Measurements from ENCODE around the gene CD34.

CD34 gene

DNA sequence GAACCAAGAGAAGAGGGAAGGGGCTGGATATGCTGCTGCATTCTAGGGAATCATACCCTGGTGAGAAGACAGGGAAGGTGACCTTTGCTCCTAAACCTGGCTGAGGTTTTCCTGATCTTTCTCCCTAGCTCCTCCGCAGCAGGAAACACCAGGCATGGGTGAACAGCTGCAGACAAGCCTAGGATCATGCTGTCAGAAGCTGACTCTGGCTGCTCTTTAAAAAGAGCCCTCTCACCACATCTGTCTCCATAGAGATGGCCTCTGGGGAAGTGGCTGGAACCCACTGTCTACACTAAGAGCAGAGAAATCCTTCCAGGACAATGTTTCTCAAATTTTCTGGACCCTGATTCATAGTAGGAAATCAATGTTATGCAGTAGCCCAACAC is 57.6 kb downstream of the CD34 start:
- no peak for DNase-seq (ENCODE audit: low read depth in 3 of 3)

DNA sequence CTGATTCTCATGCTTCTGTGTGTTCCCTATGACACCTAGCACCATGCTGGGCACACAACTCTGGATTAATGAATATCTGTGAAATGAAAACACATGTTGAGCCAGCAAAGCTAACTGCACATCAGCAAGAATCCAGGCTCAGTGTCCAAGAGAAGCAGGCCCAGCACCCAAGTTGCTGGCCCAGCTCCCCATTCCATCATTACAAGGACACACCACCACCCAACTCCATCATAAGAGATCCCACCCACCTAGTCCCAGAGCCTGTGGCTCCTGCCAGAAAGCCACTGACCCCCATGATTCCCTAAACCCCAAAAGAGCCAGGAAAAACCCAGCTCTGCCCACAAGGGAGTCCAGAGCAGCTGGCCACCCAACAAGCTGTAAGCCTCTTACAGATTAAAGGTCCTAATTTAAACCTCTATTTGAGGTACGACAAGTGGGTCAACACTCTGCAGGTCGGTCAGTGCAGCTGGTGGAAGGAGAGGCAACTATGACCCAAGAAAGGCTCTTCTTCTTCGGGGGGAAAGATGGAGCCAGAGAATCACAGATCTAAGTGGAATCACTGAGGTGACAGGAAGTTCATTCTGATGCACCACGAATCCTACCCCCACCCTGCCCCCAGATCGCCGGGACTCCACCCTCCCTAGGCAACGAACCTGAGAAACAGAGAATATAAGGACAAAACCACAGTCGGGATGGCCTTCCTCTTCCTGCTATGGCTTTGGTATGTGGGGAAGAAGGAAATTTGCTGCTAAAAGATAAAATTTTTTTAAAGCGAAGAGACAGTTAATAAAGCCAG is 58.2 kb downstream of the CD34 start:
- DNase-seq (ENCODE audit: low read depth in 3 of 3) = no peak

DNA sequence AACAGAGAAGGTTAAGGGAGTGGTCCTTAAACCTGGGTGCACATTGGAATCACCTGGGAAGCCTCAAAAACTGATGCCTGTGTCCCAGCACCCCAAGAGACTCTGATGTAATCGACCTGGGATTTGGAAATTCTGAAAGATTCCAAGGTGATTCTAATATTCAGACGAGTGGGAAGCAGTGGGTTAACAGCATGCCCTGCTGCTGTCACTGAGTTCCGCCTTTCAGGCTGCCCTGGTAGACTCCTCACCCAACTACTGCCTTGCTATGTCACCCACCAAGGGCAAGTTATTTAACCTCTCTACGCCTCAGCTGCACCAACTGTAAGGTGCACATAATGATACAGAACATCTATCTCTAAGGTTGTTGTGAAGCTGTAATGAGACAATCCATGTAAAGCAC is 59.2 kb downstream of the CD34 start:
- no peak for DNase-seq (ENCODE audit: low read depth in 3 of 3)

DNA sequence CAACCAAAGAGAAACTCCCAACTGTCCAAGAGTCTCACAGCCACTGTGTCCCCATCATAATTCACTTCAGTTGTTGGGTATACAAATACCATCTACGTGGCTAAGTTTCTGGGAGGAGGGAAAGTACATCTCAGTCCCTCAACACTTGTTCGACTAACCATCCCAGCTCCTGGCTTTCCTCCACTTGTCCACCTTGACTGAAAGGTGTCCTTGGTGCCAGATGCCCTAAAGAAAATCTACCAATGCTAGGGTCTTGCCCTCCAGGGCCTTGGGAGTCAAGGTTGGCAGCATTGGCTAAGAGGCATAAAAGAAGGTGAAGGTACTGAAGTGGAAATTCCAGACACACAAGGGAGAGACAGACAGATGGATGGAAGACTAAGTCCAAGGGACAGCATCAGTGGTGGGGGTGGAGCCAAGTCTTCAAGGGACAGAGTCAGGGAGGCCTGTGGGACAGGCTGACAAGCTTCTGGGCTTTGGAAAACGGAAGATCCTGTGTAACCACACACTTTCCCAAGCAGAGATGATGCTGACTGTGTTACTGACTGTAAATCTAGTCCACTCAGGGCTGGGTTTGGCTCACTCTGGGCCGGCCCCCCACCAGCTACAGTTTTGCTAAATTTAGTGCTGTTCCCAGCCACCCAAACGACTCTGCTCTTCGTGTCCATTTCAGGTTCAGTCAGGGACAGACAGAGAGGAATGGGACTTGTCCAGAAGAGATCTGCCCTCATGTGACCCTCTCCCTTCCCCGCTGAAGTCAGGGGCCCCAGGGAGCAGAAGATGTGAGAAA is 60.1 kb downstream of the CD34 start:
- no peak for DNase-seq (ENCODE audit: low read depth in 3 of 3)

DNA sequence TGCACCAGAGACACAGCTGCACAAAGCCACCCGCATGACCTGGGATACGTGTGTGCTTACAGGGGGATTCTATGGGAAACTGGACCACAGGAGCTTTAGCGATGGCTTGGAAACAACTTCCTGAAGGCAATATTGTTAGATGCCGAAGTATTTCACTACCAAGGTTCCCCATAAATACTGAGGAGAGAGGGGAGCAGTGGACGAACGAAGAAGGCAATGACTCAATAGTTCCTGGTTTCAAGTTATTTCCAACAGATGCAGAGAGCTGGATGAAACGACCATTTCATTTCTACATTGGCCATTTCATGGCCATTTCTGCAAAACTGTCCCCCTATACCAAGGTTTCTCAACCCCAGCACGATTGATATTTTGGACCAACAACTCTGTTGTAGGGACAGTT is 61.3 kb downstream of the CD34 start:
- DNase-seq (ENCODE audit: low read depth in 3 of 3) = no peak

DNA sequence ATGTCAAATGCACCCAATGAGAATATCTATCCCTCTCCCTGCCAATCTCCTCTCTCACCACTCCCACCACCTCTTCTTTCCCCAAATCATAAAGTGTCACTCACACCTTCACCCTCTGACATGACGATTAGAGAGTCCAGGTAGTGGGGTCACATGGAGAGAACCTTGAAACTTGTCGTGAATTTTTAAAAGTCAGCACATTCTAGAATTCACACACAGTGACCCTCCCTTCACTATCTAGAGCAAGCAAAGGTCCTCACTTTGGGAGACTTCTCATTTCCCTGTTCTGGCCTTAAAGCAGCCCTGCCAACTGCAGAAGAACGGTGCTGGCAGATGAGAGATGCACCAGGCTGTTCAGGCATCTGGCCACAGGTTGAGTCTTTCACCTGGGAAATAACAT is 61.9 kb downstream of the CD34 start:
- DNase-seq (ENCODE audit: low read depth in 3 of 3) = no peak

DNA sequence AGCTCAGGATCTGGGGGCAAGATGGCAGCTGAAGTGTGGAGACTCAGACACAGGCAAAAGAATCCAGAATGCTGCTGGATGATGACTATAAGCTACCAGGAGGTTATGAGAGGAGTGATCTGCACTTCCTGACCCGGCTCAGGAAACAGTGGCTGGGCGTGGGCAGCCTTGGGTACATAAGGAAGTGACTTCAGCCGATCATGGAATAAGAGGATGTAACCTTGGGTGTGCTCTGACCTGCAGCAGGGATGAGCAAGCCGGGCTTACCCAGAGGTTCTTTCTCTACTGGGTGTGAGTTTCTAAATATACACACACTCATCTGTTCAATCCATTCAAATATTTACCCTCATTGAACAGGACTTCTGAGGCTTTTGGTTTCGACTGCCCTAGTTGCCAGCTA is 62.7 kb downstream of the CD34 start:
- DNase-seq (ENCODE audit: low read depth in 3 of 3) = peak in 1 of 3 donors; percentile 54

DNA sequence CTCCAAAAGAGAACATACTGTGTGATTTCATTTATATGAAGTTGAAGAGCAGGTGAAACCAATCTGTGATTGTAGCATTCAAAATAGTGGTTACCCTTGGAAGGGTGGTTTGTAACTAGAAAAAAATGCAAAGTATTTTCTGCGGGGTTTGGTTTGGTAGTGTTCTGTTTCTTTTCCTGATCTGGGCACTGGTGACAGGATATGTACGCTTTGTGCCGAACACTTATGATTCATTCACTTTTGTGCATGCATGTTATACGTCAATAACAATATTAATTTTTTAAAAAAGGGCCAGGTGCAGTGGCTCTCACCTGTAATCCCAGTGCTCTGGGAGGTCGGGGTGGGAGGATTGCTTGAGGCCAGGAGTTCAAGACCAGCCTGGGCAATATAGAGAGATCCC is 63.8 kb downstream of the CD34 start:
- DNase-seq (ENCODE audit: low read depth in 3 of 3) = no peak

DNA sequence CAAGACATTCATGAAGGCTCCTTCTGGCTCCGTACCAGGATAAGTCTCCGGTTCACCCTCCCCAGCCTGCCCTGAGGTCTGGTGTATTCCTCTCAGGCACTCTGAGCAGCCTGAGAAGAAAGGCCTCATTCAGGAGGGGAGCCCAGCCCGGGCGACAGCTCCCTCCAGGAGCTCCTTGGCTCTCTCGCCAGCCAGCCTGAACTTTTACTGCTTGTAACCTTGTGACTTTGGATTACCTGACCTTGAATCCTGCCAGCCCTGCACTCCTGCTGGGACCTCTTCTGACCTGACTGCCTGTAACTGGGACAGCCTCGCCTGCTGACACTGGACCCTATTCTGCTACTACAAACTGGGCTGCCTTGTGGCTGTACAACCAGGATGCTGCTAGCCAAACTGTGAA is 65.8 kb downstream of the CD34 start:
- DNase-seq (ENCODE audit: low read depth in 3 of 3) = no peak

DNA sequence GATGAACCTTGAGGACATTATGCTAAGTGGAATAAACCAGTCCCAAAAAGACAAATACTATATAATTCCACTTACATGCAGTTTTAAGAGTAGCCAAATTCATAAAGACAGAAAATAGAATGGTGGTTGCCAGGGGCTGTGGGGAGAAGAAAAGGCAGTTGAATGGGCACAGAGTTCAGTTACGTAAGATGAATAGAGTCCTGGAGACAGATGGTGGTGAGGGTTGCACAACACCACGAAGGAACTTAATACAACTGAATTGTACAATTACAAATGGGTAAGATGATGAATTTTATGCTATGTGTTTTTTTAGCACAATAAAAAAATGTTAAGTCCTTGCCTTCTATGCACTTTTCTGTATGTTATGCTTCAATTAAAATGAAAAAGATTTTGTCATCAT is 66.6 kb downstream of the CD34 start:
- DNase-seq (ENCODE audit: low read depth in 3 of 3) = no peak

DNA sequence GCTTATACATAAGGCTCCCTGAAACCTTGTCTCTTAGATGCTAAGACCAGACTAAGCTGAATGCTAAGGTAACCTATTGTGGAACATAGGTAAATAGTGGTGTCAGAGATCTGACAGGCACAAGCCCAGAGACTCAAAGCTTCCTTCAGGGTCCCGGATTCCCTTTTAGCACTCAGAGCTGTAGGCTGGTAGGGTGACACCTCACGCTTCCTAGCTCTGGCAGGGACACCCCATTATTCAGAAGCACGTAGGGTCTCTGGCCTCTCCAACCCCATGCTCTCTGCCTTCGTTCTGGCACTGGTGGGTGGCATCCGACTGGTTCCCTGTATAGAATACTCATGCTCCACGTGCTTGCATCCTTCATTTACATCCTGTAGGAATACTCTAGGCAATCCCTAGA is 68.4 kb downstream of the CD34 start:
- no peak for DNase-seq (ENCODE audit: low read depth in 3 of 3)

DNA sequence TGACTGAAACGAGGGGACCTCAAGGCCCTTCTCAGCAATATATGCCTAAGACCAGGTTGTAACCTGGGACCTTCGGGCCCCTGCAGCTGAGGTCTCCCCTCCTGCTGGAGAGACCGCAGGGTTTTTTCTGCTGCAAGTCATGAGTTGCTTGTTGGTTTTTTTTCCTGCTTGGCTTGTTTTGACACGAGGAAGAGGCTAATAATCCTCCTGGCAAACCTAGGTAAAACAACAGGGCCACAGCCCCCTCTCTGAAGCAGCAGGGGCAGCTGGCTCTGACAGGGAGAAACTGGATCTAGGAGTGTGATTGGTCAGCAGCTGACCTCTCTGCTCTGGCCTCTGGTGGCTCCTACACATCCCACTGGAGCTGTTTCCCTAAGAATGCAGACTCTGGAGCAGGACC is 69.0 kb downstream of the CD34 start:
- no peak for DNase-seq (ENCODE audit: low read depth in 3 of 3)

DNA sequence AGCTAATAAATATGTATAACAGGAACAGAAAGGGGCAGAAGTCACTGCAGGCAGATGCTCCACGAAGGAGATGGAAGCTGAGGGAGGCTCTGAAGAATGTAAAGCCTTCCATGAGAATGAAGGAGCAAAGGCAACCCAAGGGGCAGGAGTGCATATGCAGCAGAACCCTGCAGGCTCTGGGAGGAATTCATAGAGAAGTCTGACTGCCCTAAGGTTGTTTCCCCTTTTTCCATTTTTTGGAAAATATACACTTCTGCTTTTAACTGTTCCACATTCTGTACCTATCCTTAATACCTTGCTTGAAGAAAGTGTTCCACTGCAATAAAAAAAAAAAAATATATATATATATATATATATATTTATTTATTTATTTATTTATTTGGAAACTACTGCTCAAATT is 69.6 kb downstream of the CD34 start:
- no peak for DNase-seq (ENCODE audit: low read depth in 3 of 3)

DNA sequence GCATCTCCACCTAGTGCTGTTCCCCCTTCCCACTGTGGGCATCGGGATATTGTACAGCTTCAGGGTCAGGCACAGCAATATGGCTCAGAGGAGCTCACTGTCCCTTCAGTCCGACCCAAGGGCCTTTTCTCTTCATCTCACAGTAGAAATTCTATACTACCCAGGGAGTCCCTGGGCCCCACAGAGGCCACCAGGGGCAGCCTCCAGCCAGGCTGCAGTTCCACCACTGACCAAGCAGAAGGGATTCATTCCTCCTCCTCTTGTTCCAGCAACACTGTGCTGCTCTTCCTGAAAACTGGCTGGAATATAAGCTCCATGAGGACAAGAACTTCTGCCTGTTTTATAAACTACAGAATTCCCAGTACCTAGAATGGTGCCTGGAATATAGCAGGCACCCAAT is 70.5 kb downstream of the CD34 start:
- no peak for DNase-seq (ENCODE audit: low read depth in 3 of 3)

DNA sequence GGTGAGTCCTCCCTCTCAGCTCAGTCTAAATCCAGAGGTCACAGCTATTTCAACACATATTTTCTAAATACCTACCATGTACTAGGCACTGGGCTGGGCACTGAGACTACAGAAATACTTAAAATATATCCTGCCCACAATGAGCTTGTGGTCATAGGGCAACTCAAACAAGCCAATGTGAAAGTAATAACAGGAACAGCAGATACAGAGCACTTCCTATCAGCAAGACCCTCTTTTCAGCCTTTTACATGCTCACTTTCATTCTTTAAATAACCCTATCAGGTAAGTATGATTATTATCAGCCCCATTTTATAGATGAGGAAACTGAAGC is 71.9 kb downstream of the CD34 start:
- no peak for DNase-seq (ENCODE audit: low read depth in 3 of 3)

DNA sequence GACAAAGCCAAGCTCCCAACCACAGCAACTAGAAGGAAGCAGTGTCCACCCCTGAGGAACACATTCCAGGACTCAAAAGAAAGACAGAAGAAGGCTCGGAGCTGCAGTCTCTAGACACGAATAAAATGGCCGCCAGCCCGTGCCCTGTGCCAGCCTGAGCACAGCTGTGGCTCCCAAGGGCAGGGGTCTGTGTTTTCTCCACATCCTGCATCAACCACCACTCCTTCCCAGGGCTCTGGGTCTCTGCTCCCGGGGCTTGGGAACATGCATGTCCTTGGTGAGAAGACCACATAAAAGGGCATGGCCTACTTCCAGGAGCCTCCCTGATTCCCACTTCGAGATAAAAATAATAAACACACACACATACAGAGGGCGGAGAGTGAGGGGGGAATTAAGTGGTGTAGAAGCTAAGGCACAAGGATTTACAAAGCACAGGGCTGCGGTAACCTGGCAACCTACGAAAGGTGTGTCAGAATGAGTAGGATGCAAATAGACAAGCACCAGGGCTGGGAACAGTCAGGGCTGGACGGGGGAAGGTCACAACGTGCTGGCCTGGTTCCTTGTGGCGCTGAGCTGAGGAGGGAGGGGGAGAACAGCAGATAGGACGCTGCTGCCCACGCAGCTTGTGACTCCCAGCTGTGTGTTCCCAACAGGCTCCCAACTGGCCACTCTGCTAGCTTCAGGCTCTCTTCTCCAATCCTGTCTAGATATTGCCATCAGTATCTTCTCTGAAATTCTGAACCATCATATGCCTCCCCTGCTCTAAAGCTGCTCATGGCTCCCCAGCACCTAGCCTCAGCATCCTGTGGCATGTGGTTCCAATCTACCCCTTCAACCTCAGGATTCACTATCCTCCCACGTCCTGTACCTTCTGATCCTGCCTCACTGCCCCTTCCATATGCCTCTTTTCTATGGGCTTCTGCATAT is 72.5 kb downstream of the CD34 start:
- no peak for DNase-seq (ENCODE audit: low read depth in 3 of 3)

DNA sequence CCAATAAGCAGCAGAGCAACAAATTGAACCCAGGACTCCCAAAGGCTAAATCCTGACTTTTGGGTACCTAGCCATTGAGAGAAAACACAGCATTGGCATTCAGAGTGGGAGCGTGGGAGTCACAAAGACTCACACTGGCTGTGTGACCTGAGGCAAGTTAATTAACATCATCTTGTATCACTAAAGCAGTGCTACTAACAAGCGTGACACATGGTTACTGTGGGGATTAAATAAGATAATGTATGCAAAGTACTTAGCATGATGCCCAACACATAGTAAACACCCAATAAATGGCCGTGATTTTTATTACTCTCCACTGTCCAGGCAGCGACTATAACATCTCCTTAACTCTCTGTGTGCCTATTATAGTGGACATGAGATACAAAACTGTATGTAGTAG is 73.3 kb downstream of the CD34 start:
- no peak for DNase-seq (ENCODE audit: low read depth in 3 of 3)

DNA sequence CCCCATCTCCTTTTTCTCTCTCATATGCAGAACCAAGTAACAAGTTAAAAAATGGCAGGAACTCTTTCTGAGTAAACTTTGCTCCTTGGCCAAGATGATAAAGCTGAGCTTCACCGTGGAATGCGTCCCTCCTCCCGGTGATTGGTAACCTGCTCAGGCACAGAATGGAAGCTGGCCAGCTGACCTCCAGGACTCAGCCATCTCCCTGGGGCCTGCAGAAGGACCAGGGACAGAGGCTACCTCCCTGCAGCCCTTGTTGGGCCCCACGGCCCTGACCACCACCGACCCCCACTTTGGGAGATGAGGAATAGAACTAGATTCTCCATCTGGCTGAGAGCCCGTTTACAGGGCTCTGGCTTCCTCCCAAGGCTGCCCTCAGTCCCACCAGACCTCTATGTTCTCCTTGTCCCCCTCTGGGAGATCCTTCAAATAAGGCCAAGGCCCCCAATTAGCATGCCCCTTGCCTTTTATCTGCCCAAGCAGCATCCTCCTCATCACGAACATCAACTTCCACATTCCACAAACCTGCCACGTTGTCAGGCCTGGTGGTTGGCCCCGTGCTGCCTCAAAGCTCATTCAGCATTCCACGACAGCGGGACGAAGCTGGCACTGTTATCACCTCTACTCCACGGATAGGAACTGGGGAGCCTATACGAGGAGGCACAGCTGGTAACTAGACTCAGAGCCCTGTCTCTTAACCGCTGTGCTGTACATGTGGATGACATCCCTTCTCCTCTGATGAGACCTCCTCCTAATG is 74.2 kb downstream of the CD34 start:
- DNase-seq (ENCODE audit: low read depth in 3 of 3) = no peak

DNA sequence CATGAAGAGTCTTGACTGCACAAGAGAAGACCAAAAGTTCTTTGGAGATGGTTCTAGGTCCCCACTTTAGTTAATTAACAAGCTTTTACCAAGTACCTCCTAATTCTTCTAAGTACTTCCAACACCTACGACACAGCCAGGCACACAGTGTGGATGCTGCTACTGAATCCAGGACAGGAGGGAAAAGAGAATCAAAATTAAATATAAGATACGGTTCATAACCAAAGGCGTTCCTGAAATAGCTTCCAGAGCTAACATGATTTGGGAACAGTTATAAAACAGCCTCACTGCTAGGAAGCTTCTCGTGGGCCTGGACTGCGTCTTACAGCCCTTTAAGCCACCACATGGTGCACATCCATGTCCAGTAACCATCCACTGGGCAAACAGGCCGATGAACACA is 75.0 kb downstream of the CD34 start:
- DNase-seq (ENCODE audit: low read depth in 3 of 3) = no peak

DNA sequence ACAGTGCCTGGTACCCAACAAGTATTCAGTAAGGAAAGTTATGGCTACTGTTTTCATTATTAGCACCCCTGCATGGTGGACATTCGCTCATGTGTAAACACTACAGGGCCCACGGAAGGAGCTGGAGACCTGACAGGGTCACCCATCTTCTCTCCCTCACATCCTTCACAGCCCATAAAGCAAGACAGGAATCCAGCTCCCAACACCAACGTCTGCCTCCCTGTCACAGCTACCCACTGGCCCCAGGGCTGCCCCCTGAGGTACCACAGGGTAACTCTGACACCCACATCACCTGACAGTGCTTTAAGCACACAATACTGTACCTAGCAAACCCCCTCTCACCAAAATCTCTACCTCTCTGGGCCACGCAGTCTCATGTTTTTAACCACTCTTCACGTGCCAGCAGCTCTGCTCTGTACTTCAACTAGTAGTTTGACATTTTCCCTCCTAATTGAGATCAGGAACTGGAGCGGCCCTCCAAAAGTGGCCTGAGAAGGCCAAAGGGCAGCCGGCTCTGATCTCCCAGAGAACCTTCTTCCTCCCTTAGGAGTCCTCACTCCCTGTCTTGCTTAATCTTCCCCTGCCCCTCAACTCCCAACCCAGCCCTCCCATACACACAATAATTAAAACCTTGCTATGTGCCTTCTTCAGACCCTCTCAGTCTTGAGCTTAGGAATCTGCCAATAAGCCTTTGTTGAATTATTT is 76.8 kb downstream of the CD34 start:
- no peak for DNase-seq (ENCODE audit: low read depth in 3 of 3)

DNA sequence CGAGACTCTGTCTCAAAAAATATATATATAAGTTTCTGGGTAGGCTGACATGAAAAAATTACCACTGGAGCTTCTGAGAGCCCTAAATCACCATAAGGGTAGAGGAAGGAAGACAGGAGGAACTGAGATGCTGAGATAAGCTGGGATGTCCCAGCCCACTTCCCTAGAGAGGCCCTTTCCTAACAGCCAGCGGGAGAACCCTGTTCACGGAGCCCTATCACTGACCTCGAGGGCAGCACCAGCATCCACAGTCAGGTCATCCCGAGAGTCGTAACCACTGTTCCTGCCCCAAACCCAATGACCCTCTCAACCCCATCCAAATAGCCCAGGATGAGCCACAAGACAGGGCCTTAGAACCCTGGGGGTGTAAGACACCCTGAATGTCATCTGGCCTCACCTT is 77.5 kb downstream of the CD34 start:
- DNase-seq (ENCODE audit: low read depth in 3 of 3) = no peak
